Body of pancreas (tissue), 4 donors: ENCODE data around the gene PGM2.

Experiments
- POLR2A ChIP-seq, 3 donors: fragments of 450-650 bp; IDR thresholded peaks; one replicate each; pipeline ENCODE4 v1.6.1; 2016; ENCODE audit warnings: antibody characterized with exemption in 3 of 3, mild to moderate bottlenecking in 2 of 3
- TF ChIP-seq, protein P1 (sequence below), 7 experiments: fragments of 450-650 bp in 4 of 7; fragments of 200-600 bp in 3 of 7; sonication (generic) in 3 of 7; IDR thresholded peaks; one replicate each; pipeline ENCODE4 v1.5.1; 2016 to 2019; ENCODE audit warnings: antibody characterized with exemption in 7 of 7

DNA sequence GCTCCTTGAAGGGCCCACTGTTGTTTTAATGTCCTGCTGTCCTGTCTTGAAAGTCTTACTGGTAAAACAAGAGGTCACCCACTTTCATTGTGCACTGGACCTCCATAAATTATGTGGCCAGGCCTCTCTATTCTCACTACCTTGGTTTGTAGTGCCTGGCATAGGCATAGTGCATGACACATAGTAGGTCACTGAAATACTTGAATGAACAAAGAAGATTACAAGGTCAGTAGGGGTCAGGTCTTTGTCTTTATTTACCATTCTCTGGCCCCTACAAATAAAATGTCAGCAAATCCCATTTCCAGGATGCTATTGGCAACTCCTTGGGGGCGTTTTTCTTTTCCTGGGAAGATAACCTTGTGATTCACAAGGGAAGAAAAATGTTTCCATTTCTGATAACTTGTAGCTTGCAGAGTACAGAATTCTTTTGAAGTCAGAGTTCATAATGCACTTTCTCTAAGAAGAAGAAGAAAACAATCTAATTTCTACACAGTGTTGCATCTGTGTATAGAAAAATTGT, 1.4 kb downstream of the PGM2 start:
- TF ChIP-seq, protein P1, sequence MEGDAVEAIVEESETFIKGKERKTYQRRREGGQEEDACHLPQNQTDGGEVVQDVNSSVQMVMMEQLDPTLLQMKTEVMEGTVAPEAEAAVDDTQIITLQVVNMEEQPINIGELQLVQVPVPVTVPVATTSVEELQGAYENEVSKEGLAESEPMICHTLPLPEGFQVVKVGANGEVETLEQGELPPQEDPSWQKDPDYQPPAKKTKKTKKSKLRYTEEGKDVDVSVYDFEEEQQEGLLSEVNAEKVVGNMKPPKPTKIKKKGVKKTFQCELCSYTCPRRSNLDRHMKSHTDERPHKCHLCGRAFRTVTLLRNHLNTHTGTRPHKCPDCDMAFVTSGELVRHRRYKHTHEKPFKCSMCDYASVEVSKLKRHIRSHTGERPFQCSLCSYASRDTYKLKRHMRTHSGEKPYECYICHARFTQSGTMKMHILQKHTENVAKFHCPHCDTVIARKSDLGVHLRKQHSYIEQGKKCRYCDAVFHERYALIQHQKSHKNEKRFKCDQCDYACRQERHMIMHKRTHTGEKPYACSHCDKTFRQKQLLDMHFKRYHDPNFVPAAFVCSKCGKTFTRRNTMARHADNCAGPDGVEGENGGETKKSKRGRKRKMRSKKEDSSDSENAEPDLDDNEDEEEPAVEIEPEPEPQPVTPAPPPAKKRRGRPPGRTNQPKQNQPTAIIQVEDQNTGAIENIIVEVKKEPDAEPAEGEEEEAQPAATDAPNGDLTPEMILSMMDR (IDR thresholded peaks at IDR 0.05) = no peak
- TF ChIP-seq POLR2A (IDR thresholded peaks at IDR 0.05) = no peak
